Measurements from ENCODE around the gene LRRTM3.

- TF ChIP-seq CTCF (IDR thresholded peaks at IDR 0.05; ENCODE audit: low read depth, low read length, poor library complexity, severe bottlenecking) (no peak), EZH2phosphoT487 (IDR thresholded peaks at IDR 0.05; ENCODE audit: borderline replicate concordance, low read length) (no peak)
Measured at GRCh38 chr10:67076144-67076543, 150.3 kb downstream of the LRRTM3 start.
